Effector memory CD8-positive, alpha-beta T cell (primary cell): Measurements from ENCODE around the gene SOX5.

ENCODE experiments used
- ATAC-seq: fragments of 150-1000 bp; cut with Tn5 transposase; replicated peaks from 2 replicates; pipeline ENCODE4 v1.10.0; 2021; ENCODE audit warnings: mild to moderate bottlenecking, moderate library complexity
- DNase-seq, 3 experiments: peaks; one replicate each; pipeline ENCODE4 v3.0.0; 2021
- H3K27ac Mint-ChIP-seq, 2 donors: one replicate each; pipeline ENCODE4 v1.8.0; 2022; ENCODE audit warnings: mild to moderate bottlenecking in 2 of 2, mixed read lengths in 2 of 2, moderate library complexity in 2 of 2
- H3K27me3 Mint-ChIP-seq, 2 donors: one replicate each; pipeline ENCODE4 v1.8.0; 2022; ENCODE audit warnings: mixed read lengths in 2 of 2
- H3K36me3 Mint-ChIP-seq: one replicate; pipeline ENCODE4 v1.8.0; 2022; ENCODE audit warnings: mild to moderate bottlenecking, moderate library complexity, mixed read lengths; ENCODE audit not compliant: insufficient read depth
- H3K4me1 Mint-ChIP-seq, 2 donors: one replicate each; pipeline ENCODE4 v1.8.0; 2022; ENCODE audit warnings: low read depth in 2 of 2, mixed read lengths in 2 of 2
- H3K4me3 Mint-ChIP-seq, 2 donors: one replicate each; pipeline ENCODE4 v1.8.0; 2022; ENCODE audit warnings: mild to moderate bottlenecking in 2 of 2, mixed read lengths in 2 of 2, moderate library complexity in 2 of 2
- H3K9me3 Mint-ChIP-seq, 2 donors: one replicate each; pipeline ENCODE4 v1.8.0; 2022; ENCODE audit warnings: mixed read lengths in 2 of 2

The SOX5 gene

GRCh38 chr12:23561364-23562345, 387.8 kb downstream of the SOX5 start:
- Mint-ChIP-seq H3K4me1 (no peaks in the 10 kb centered on the region), H3K27ac (no peak overlapping the region), H3K4me3 (no peak overlapping the region), H3K36me3 (no peaks in the 10 kb centered on the region), H3K9me3 (peaks cover 4 to 9% of the 10 kb centered on the region in 2 donors), H3K27me3 (no peaks in the 10 kb centered on the region)
- no peak for ATAC-seq
- DNase-seq, result no peak

- Mint-ChIP-seq H3K27ac (no peak overlapping the region), H3K4me1 (no peaks in the 10 kb centered on the region), H3K27me3 (no peaks in the 10 kb centered on the region), H3K4me3 (no peak overlapping the region), H3K36me3 (no peaks in the 10 kb centered on the region), H3K9me3 (peaks cover 0 to 9% of the 10 kb centered on the region in 2 donors)
- DNase-seq, result no peak
- no peak for ATAC-seq
These were observed 388.9 kb downstream of the SOX5 start for GRCh38 chr12:23560611-23561010.

DNA sequence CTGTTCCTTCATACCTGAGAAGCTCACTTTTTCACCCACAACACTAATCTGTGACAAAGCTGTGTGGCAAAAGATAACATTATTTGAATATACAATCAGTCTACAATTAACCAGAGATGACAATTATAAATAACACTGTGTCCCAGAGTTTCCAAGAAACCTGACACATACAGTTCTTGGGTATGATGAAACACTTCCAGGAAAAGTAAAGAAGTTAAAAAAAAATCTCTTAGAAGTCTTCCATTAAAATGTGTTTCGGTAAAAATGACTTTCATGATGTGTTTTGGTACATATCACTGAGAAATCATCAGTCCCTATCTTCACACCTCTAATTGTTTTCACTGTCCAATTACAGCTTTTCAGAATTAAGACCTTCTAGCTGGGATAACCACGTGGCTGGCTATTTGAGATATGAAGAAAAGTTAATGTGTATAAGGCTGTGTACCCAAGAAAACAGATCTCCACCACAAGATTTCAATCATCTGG, 390.2 kb downstream of the SOX5 start:
- no peak overlapping the region for H3K27ac Mint-ChIP-seq
- no peaks in the 10 kb centered on the region for H3K36me3 Mint-ChIP-seq
- no peaks in the 10 kb centered on the region for H3K27me3 Mint-ChIP-seq
- DNase-seq (no peak), ATAC-seq (no peak)
- peaks cover 0 to 9% of the 10 kb centered on the region in 2 donors for H3K9me3 Mint-ChIP-seq
- H3K4me1 Mint-ChIP-seq, result no peaks in the 10 kb centered on the region
- H3K4me3 Mint-ChIP-seq, result no peak overlapping the region

DNA sequence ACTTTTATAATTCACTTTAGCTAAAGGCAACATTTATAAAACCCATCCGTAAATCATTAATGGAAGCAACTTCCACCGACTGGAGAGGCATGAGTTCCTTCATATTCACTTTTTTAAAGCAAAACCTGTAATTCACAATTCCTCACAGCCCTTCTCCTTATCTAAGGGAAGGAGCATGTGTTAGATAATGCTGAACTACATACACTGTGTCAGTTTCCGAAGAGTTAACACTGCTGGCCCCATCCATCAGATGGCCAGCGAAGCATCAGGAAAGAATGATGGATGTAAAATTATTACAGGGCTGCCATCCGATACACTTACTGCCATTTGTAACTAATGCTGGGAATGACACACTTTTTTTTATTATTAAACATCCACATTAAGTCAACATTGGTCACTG, 392.8 kb downstream of the SOX5 start:
- H3K36me3 Mint-ChIP-seq, result no peaks in the 10 kb centered on the region
- H3K4me1 Mint-ChIP-seq, result no peaks in the 10 kb centered on the region
- H3K27me3 Mint-ChIP-seq, result no peaks in the 10 kb centered on the region
- ATAC-seq (no peak), DNase-seq (no peak)
- H3K27ac Mint-ChIP-seq, result no peak overlapping the region
- peaks cover 6 to 15% of the 10 kb centered on the region in 2 donors for H3K9me3 Mint-ChIP-seq
- H3K4me3 Mint-ChIP-seq, result no peak overlapping the region

GRCh38 chr12:23555825-23556207, 393.7 kb downstream of the SOX5 start:
- H3K36me3 Mint-ChIP-seq, result no peaks in the 10 kb centered on the region
- peaks cover 6 to 9% of the 10 kb centered on the region in 2 donors for H3K9me3 Mint-ChIP-seq
- H3K27ac Mint-ChIP-seq, result no peak overlapping the region
- H3K4me1 Mint-ChIP-seq, result no peaks in the 10 kb centered on the region
- H3K4me3 Mint-ChIP-seq, result no peak overlapping the region
- ATAC-seq, result no peak
- no peaks in the 10 kb centered on the region for H3K27me3 Mint-ChIP-seq
- no peak for DNase-seq

DNA sequence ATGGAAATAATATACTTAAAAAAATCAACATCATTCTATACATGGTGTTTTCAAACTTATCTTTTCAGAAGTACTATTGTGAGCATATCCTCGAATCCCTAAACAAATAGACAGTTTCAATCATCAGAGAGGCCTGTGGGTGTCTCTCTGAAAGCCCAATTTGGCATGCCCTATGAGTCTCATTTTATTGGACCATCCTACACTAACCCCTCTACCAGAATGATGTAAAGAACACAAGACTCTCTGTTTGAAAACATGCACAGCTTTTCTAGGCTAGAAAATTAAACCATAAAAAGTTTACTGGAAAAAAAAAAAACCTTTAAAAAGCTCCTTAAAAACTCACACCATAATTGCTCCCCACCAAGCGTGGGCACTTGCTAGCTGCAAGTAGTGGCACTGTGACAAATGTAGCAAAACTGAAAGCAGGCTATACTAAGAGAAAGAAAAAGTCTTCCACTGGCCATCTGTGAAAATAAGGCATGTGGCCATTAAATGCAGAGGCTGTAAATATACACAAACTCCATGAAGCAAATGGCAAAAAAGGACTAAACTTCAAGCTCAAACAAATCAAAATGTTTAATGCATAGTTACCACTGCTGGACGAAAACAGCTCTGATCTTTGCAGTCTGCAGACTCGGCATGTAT, 394.2 kb downstream of the SOX5 start:
- Mint-ChIP-seq H3K36me3 (no peaks in the 10 kb centered on the region), H3K27ac (no peak overlapping the region), H3K4me1 (no peaks in the 10 kb centered on the region), H3K4me3 (no peak overlapping the region), H3K9me3 (peaks cover 6 to 7% of the 10 kb centered on the region in 2 donors), H3K27me3 (no peaks in the 10 kb centered on the region)
- DNase-seq (no peak), ATAC-seq (no peak)

DNA sequence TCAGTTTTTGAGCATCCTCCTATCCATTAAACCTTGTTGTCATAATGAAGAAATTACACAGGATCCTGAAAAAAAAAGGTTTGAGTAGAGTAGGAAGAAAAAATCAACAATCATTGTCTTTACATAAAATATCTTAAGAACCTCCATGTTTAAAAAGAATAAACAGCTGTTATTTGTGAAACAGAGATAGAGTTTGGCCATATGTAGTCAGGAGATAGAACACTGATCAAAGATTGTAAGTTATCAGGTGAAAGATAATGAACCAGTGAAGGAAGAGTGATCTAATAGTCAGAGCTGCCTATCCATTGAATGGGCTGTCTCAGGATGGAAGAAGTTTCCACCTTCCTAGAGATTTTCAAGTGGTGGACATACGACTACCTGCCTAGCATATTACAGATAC, 397.1 kb downstream of the SOX5 start:
- no peaks in the 10 kb centered on the region for H3K36me3 Mint-ChIP-seq
- no peak overlapping the region for H3K4me3 Mint-ChIP-seq
- peaks cover 7 to 8% of the 10 kb centered on the region in 2 donors for H3K9me3 Mint-ChIP-seq
- no peaks in the 10 kb centered on the region for H3K4me1 Mint-ChIP-seq
- DNase-seq (no peak), ATAC-seq (no peak)
- H3K27ac Mint-ChIP-seq, result no peak overlapping the region
- no peaks in the 10 kb centered on the region for H3K27me3 Mint-ChIP-seq

DNA sequence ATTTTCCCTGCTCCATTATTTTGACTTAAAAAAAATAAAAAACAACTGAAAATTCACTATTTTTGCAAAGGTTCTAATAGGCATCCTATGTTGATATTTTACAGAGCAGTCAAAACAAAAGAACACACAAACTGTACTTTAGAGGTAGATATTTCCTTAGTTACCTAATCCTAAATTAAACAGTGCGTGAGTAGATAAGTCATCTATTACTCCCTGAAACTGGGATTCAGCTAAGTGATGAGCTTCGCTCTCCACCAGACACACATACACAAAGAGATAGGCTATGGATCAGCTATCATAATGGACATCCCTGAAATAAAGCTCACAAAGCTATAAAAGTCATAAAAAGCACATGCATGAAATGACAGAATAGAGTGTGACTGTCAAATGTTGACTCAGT, 398.7 kb downstream of the SOX5 start:
- no peaks in the 10 kb centered on the region for H3K27me3 Mint-ChIP-seq
- no peaks in the 10 kb centered on the region for H3K36me3 Mint-ChIP-seq
- H3K27ac Mint-ChIP-seq, result no peak overlapping the region
- no peak for ATAC-seq
- no peak for DNase-seq
- H3K4me1 Mint-ChIP-seq, result no peaks in the 10 kb centered on the region
- H3K4me3 Mint-ChIP-seq, result no peak overlapping the region
- peaks cover 7 to 8% of the 10 kb centered on the region in 2 donors for H3K9me3 Mint-ChIP-seq

DNA sequence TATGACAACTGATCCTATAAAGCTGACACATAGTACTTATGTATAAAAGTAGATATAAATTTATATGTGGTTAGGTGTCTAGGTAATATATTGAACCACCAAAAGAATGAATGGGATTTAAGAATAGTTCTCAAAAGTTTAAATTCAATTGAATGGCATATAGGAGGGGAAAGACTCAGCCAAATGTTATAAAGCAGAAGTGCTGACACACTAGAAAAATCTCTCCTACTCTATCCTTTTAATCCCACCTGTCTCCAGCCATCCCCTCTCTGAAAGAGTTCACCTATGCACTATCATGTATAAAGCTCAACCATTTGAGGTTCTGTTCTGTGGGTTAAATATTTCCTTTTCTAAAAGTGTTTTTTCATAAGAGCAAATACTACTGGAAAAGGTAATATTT, 400.7 kb downstream of the SOX5 start:
- no peaks in the 10 kb centered on the region for H3K36me3 Mint-ChIP-seq
- no peak for DNase-seq
- H3K4me3 Mint-ChIP-seq, result no peak overlapping the region
- H3K27ac Mint-ChIP-seq, result no peak overlapping the region
- peaks cover 4 to 7% of the 10 kb centered on the region in 2 donors for H3K9me3 Mint-ChIP-seq
- no peaks in the 10 kb centered on the region for H3K27me3 Mint-ChIP-seq
- ATAC-seq, result no peak
- no peaks in the 10 kb centered on the region for H3K4me1 Mint-ChIP-seq

DNA sequence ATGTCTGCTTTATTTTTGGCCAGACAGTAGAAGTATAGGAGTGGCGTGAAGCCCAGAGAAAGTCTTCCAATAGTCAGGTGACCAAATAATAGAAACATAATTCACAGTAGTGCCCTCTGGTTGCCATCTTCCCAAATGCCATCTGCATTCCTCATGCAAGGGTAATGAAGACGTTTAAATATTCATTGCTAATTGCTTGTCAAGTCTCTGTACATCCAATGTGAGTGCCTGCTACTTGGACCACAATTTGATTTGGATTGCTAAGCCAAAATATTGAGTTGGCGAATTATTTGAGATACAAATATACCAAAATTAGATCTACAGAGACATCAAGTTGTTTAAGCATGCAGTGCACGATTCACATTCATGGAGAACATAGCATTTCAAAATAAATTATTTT, 402.7 kb downstream of the SOX5 start:
- no peak overlapping the region for H3K27ac Mint-ChIP-seq
- no peaks in the 10 kb centered on the region for H3K27me3 Mint-ChIP-seq
- no peak for ATAC-seq
- H3K9me3 Mint-ChIP-seq, result peaks cover 2 to 3% of the 10 kb centered on the region in 2 donors
- no peak overlapping the region for H3K4me3 Mint-ChIP-seq
- no peaks in the 10 kb centered on the region for H3K4me1 Mint-ChIP-seq
- no peaks in the 10 kb centered on the region for H3K36me3 Mint-ChIP-seq
- DNase-seq, result no peak

DNA sequence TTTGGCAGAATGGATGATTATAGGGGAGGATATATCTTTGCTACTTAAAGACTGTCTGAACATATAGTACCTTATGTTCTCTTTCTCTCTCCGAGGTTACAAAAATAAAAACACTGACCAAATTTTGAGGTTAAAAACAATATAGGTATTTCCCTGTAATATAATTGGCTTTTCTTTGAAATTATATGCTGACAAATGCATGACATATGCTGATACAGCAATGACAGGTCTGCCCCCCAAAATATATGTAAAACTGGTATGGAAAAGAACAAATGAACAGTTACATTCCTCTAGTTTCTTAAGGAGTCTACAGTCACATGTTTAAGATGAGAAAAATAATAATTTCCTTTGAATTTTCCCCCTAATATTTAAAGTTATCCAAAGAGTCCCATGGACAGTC, 405.7 kb downstream of the SOX5 start:
- no peak for DNase-seq
- Mint-ChIP-seq H3K36me3 (no peaks in the 10 kb centered on the region), H3K4me1 (no peaks in the 10 kb centered on the region), H3K27me3 (no peaks in the 10 kb centered on the region), H3K4me3 (no peak overlapping the region), H3K9me3 (peaks cover 0 to 1% of the 10 kb centered on the region in 2 donors), H3K27ac (no peak overlapping the region)
- no peak for ATAC-seq

GRCh38 chr12:23542187-23542586, 407.3 kb downstream of the SOX5 start:
- no peaks in the 10 kb centered on the region for H3K36me3 Mint-ChIP-seq
- H3K27me3 Mint-ChIP-seq, result no peaks in the 10 kb centered on the region
- H3K27ac Mint-ChIP-seq, result no peak overlapping the region
- H3K4me1 Mint-ChIP-seq, result no peaks in the 10 kb centered on the region
- peaks cover 0 to 1% of the 10 kb centered on the region in 2 donors for H3K9me3 Mint-ChIP-seq
- ATAC-seq (no peak), DNase-seq (no peak)
- H3K4me3 Mint-ChIP-seq, result no peak overlapping the region

DNA sequence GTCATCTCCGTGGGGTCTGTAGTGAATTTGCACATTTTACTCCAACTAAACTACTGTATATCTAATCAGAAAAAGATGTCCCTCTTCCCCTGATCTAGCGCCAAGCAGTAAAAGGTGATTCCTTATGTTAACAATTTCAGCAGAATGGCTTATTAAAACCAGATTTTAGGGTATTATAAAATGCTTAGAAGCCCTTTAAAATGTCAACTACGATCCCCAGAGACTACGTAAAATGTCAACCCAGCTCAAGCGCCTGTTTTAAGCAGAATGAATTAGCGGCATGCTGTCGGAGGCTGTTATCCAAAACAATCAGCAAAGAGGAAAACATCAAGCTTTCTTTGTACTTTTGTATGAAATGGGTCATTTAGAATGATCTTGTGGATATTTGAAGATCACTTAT, 408.9 kb downstream of the SOX5 start:
- peaks cover 0 to 1% of the 10 kb centered on the region in 2 donors for H3K9me3 Mint-ChIP-seq
- no peaks in the 10 kb centered on the region for H3K4me1 Mint-ChIP-seq
- H3K4me3 Mint-ChIP-seq, result no peak overlapping the region
- no peaks in the 10 kb centered on the region for H3K36me3 Mint-ChIP-seq
- DNase-seq (no peak), ATAC-seq (no peak)
- no peak overlapping the region for H3K27ac Mint-ChIP-seq
- H3K27me3 Mint-ChIP-seq, result no peaks in the 10 kb centered on the region

GRCh38 chr12:23536293-23536692, 413.2 kb downstream of the SOX5 start:
- DNase-seq (no peak), ATAC-seq (no peak)
- Mint-ChIP-seq H3K27me3 (no peaks in the 10 kb centered on the region), H3K36me3 (no peaks in the 10 kb centered on the region), H3K27ac (no peak overlapping the region), H3K4me3 (no peak overlapping the region), H3K9me3 (no peaks in the 10 kb centered on the region), H3K4me1 (no peaks in the 10 kb centered on the region)
